DOHH2 (cell line): ENCODE results near the gene VAV2.
"Not testable (repeated sequence)": the region's sequence is repeated elsewhere in the genome, so short reads cannot be mapped to it uniquely, and the experiment has no call there.

ENCODE experiments used
- H3F3A ChIP-seq: fragments of 200-600 bp; sonication (generic), shearing (Covaris generic); 2 replicates; pipeline ENCODE4 v1.6.0; 2016; ENCODE audit warnings: antibody characterized with exemption, mild to moderate bottlenecking; ENCODE audit not compliant: control insufficient read depth, insufficient read depth
- H3K27ac ChIP-seq: fragments of 200-600 bp; sonication (generic); 2 replicates; pipeline ENCODE4 v1.5.1; 2014; ENCODE audit warnings: low read depth, mild to moderate bottlenecking, low read length, moderate library complexity
- H3K27me3 ChIP-seq: fragments of 200-600 bp; sonication (generic); 2 replicates; pipeline ENCODE4 v1.6.1; 2014; ENCODE audit warnings: mild to moderate bottlenecking, low read length, mixed read lengths; ENCODE audit not compliant: control insufficient read depth
- H3K36me3 ChIP-seq: fragments of 200-600 bp; sonication (generic); 2 replicates; pipeline ENCODE4 v1.6.1; 2014; ENCODE audit warnings: mild to moderate bottlenecking, low read length, moderate library complexity, mixed read lengths; ENCODE audit not compliant: control insufficient read depth
- H3K4me1 ChIP-seq: fragments of 200-600 bp; sonication (generic); 2 replicates; pipeline ENCODE4 v1.6.1; 2014; ENCODE audit warnings: mild to moderate bottlenecking, low read length, mixed read lengths; ENCODE audit not compliant: control insufficient read depth
- H3K4me2 ChIP-seq: fragments of 200-600 bp; sonication (generic); 2 replicates; pipeline ENCODE4 v1.6.0; 2014; ENCODE audit warnings: mild to moderate bottlenecking, low read length, moderate library complexity
- H3K4me3 ChIP-seq: fragments of 200-600 bp; sonication (generic); 2 replicates; pipeline ENCODE4 v1.5.1; 2014; ENCODE audit warnings: mild to moderate bottlenecking, low read length, mixed read lengths
- H3K79me2 ChIP-seq: fragments of 200-600 bp; sonication (generic); 2 replicates; pipeline ENCODE4 v1.6.1; 2014; ENCODE audit warnings: mild to moderate bottlenecking, low read length, mixed read lengths; ENCODE audit not compliant: control insufficient read depth
- H3K9me2 ChIP-seq: fragments of 200-600 bp; sonication (generic); replicated peaks from 2 replicates; pipeline ENCODE4 v1.6.1; 2014; ENCODE audit warnings: mild to moderate bottlenecking, low read length, mixed read lengths; ENCODE audit not compliant: control insufficient read depth
- H3K9me3 ChIP-seq: fragments of 200-600 bp; sonication (generic); 2 replicates; pipeline ENCODE4 v1.6.1; 2014; ENCODE audit warnings: antibody characterized with exemption, low read length, mixed read lengths; ENCODE audit not compliant: control insufficient read depth, insufficient read depth
- H4K20me1 ChIP-seq: fragments of 200-600 bp; sonication (generic); 2 replicates; pipeline ENCODE4 v1.6.0; 2014; ENCODE audit warnings: low read depth, mild to moderate bottlenecking, antibody characterized with exemption, low read length, moderate library complexity; ENCODE audit not compliant: control insufficient read depth, insufficient read depth
- EZH2phosphoT487 ChIP-seq: fragments of 200-600 bp; sonication (generic); IDR thresholded peaks from 2 replicates; pipeline ENCODE4 v1.6.1; 2017; ENCODE audit warnings: borderline replicate concordance, mild to moderate bottlenecking, antibody characterized with exemption, low read length, moderate library complexity, mixed read lengths
- TF ChIP-seq, protein P1 (sequence below): fragments of 200-600 bp; sonication (generic); IDR thresholded peaks from one replicate; pipeline ENCODE4 v1.5.1; 2014; ENCODE audit warnings: antibody characterized with exemption, mild to moderate bottlenecking, low read depth, low read length; ENCODE audit not compliant: poor library complexity, severe bottlenecking

Gene VAV2

GRCh38 chr9:133959171-133959570, 33.0 kb downstream of the VAV2 start:
- 0 out of 2 replicates have a peak, but pooled peaks cover under 1% of the 10 kb centered on the region for H3K36me3 ChIP-seq
- H3K27ac ChIP-seq = peak overlapping the region; percentile 97
- H4K20me1 ChIP-seq = no peaks in the 10 kb centered on the region; the same call in 1 of the 2 replicates
- H3K4me1 ChIP-seq = peaks cover 80% of the 10 kb centered on the region
- peaks cover 29% of the 10 kb centered on the region for H3F3A ChIP-seq
- H3K4me2 ChIP-seq = peak overlapping the region; percentile 77
- no peak for TF ChIP-seq EZH2phosphoT487
- TF ChIP-seq, protein P1, sequence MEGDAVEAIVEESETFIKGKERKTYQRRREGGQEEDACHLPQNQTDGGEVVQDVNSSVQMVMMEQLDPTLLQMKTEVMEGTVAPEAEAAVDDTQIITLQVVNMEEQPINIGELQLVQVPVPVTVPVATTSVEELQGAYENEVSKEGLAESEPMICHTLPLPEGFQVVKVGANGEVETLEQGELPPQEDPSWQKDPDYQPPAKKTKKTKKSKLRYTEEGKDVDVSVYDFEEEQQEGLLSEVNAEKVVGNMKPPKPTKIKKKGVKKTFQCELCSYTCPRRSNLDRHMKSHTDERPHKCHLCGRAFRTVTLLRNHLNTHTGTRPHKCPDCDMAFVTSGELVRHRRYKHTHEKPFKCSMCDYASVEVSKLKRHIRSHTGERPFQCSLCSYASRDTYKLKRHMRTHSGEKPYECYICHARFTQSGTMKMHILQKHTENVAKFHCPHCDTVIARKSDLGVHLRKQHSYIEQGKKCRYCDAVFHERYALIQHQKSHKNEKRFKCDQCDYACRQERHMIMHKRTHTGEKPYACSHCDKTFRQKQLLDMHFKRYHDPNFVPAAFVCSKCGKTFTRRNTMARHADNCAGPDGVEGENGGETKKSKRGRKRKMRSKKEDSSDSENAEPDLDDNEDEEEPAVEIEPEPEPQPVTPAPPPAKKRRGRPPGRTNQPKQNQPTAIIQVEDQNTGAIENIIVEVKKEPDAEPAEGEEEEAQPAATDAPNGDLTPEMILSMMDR = no peak
- no peaks in the 10 kb centered on the region for H3K9me2 ChIP-seq
- H3K27me3 ChIP-seq = no peaks in the 10 kb centered on the region
- H3K9me3 ChIP-seq = no peaks in the 10 kb centered on the region
- H3K4me3 ChIP-seq = peak overlapping the region; percentile 66
- H3K79me2 ChIP-seq = peaks cover 69% of the 10 kb centered on the region

DNA sequence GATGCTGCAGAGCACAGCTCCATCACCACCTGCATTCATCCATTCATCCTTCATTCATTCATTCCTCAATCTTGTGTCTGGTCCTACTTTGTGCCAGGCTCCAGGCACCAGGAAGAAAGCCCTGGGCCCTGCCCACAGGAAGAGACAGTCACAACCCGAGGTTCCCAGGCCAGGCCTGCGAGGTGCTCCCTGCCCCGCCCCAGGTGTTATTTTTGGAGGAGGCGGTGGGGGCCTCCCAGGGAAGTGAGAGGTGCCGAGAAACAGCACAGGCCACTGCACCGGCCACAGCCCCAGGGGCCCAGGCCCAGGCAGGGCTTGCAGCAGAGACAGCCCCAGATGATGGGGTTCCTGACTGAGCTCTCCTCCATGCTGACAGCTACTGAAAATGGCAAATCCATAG, 33.4 kb downstream of the VAV2 start:
- 0 out of 2 replicates have a peak, but pooled peaks cover 3% of the 10 kb centered on the region for H3K36me3 ChIP-seq
- H3K9me2 ChIP-seq = no peaks in the 10 kb centered on the region
- H3K4me3 ChIP-seq = peak overlapping the region; percentile 66
- H3K4me2 ChIP-seq = peak overlapping the region; percentile 77
- H3K27me3 ChIP-seq = no peaks in the 10 kb centered on the region
- H3K4me1 ChIP-seq = peaks cover 84% of the 10 kb centered on the region
- no peak for TF ChIP-seq EZH2phosphoT487
- TF ChIP-seq, protein P1 = no peak
- no peaks in the 10 kb centered on the region for H3K9me3 ChIP-seq
- H3F3A ChIP-seq = peaks cover 31% of the 10 kb centered on the region
- H3K27ac ChIP-seq = peak overlapping the region; percentile 97
- H4K20me1 ChIP-seq = no peaks in the 10 kb centered on the region; the same call in 1 of the 2 replicates
- H3K79me2 ChIP-seq = peaks cover 71% of the 10 kb centered on the region

DNA sequence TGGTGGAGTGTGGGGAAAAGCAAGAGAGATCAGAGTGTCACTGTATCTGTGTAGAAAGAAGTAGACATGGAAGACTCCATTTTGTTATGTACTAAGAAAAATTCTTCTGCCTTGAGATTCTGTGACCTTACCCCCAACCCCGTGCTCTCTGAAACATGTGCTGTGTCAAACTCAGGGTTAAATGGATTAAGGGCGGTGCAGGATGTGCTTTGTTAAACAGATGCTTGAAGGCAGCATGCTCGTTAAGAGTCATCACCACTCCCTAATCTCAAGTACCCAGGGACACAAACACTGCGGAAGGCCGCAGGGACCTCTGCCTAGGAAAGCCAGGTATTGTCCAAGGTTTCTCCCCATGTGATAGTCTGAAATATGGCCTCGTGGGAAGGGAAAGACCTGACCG, 34.4 kb downstream of the VAV2 start:
- not testable (repeated sequence) for H3K9me2 ChIP-seq, H3K9me3 ChIP-seq, H3K27me3 ChIP-seq, H3K36me3 ChIP-seq, H4K20me1 ChIP-seq
- Histone ChIP-seq H3K79me2 (peaks cover 71% of the 10 kb centered on the region), H3K4me1 (peaks cover 93% of the 10 kb centered on the region), H3K4me2 (peak overlapping the region; percentile 87), H3K27ac (peak overlapping the region; percentile 97), H3F3A (peaks cover 29% of the 10 kb centered on the region), H3K4me3 (peak overlapping the region; percentile 71)

DNA sequence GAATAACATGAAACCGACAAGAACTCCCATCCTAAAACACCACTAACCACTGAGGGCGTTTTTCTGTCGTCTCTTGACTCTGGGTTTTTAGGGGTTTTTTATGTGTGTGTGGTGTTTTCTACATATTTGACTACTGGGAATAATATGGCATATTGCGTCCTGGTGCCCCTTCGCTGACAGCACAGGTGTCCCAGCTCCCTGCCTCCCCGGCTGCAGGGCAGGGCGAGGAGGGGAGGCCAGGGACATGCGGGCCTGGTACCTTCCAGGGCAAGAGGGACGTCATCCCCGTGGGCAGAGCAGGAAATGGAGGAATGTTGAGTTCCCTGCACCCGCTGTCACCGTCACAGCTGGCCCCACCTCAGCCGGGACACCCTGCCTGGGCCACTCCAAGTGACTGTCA, 34.8 kb downstream of the VAV2 start:
- no peaks in the 10 kb centered on the region for H3K27me3 ChIP-seq
- peak overlapping the region; percentile 97 for H3K27ac ChIP-seq

More for the DNA sequence above, 34.8 kb downstream of the VAV2 start:
- H3K9me3 ChIP-seq = no peaks in the 10 kb centered on the region
- H3K9me2 ChIP-seq = no peaks in the 10 kb centered on the region
- no peaks in the 10 kb centered on the region for H4K20me1 ChIP-seq
- H3K4me2 ChIP-seq = peak overlapping the region; percentile 87
- peaks cover 26% of the 10 kb centered on the region for H3F3A ChIP-seq
- TF ChIP-seq EZH2phosphoT487 = no peak
- TF ChIP-seq, protein P1 = no peak
- H3K79me2 ChIP-seq = peaks cover 69% of the 10 kb centered on the region
- H3K36me3 ChIP-seq = 0 out of 2 replicates have a peak, but pooled peaks cover 3% of the 10 kb centered on the region
- peak overlapping the region; percentile 71 for H3K4me3 ChIP-seq
- H3K4me1 ChIP-seq = peaks cover 90% of the 10 kb centered on the region
